Kidney glomerular epithelial cell (primary cell): ENCODE measurements around the gene FGF16.
"Not testable (repeated sequence)": the region's sequence is repeated elsewhere in the genome, so short reads cannot be mapped to it uniquely, and the experiment has no call there.

ENCODE experiments used
- DNase-seq: peaks from one replicate; lab custom pipeline; 2025; lab: John Stamatoyannopoulos, UW

The FGF16 gene

DNA sequence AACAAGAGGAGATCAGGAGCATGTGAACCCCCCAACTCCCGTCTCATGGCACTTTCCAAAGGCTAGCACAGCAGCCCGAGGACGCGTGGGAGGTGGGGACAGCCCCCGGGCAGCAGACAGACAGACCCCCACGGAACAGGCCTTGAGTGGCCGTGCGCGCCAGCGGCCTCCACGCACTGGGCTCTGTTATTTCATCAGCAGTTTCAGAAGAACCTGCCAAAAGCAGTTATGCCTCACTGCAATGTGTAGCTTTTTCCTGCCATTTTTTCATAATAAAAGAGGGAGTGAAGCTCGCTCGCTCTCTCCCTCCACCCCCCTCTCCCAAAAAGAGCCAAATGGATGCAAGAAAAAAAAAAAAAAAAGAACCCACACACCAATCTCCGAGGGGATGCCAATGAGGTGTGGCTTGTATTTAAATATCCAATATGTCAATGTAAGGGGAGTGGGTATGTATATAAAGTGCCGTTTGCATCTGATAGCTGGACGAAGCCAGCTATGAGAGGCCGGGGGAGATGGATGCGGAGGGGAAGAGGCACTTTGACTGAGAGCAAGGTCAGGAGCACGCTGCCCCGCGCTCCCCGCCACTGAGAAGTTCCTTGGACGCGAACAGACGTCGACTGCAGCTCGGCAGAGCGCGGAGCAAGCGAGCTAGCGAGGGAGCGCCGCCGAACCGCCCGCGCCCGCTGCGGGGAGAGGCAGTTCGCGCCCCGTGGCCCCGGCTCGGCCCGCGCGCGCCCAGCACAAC, at the start of gene FGF16:
FGF16 (plus strand) TSS at position 482 of the 745 bp plus-strand sequence. CDS start 286 bp downstream, outside the sequence.
- DNase-seq = no peak

DNA sequence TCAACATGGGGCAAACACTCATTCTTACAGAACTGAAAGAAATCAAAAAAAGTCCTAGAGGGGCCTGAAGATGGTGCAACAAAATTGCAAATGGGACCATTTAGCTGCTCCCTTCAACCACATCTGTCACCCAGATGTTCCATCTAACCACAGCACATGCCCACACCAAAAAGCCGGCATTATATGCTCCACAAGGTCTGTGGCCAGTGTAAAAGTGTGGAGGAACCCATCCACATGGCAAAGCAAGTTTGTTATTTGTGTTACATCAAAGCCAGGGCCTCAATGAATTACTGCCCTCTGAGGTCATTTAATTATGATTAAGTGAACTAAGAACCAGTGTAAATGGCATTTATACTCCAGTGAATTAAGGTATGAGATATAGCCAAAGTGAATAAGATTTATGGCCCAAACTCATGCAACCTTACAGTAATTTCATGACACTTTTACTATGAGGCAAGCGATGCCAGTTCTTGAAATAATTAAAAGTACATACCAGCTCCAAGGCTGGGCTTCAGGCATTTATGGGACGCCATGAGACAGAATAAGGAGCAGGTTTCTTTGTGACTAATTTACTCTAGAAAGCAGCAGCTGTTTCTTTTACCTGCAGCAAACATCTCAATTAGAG, 48.7 kb upstream of the FGF16 start:
- no peak for DNase-seq

DNA sequence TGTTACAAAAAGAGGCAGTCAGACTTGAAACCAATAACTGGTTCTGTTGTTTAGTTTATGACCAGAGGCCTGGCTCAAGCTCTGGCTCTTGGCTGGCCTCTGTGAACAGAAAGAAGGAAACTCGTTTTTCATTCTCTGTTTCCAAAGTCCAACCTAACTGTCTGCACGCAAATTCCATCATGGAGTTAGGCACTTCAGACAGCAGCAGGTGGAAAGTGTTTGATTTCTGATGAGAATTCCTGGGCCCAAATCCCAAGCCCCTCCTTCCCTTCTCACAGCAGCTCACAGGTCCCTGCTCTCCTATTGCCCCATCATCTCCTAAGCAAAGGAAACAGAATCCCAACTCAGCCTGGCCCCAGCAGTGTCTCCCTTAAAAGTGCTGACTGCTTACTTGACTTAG, 42.8 kb upstream of the FGF16 start:
- no peak for DNase-seq

DNA sequence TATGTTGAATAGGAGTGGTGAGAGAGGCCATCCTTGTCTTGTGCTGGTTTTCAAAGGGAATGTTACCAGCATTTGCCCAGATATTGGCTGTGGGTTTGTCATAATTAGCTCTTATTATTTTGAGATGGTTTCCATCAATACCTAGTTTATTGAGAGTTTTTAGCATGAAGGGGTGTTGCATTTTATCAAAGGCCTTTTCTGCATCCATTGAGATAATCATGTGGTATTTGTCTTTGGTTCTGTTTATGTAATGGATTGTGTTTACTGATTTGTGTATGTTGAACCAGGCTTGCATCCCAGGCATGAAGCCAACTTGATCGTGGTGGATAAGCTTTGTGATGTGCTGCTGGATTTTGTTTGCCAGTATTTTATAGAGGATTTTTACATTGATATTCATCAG, 39.4 kb upstream of the FGF16 start:
- DNase-seq = not testable (repeated sequence)

DNA sequence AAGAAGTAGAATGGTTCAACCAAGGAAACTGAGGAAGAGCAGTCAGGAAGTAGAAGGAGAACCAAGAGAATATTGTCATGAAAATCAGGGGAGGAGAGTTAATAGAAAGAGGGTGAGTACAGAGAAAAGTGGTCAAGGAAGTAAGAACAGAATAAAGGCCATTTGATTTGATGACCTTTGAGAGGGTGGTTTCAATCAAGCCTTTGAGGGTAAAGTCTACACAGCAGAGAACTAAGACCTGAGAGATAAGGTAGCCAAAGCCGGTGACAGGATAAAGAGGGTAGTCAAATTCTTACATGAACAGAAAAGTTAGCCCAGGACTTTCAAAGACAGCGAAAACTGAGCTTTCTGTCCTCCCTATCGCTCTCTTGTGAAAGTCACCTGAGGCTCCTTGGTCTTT, 34.6 kb upstream of the FGF16 start:
- DNase-seq = no peak

DNA sequence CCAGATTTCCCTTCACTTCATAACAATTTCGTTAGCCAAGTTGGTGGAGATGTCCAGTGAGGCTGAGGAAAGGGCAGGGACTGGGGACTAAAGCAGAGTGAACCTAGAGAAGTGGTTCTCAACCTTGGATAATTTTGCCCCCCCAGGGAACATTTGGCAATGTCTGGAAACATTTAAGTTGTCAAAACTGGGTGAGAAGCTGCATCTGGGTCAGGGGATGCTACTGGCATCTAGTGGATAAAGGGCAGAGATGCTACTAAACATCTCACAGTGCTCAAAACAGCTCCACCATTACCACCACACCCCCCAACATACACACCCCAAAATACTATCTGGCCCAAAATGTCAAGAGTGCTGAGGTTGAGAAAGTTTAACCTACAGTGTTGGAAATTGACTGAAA, 32.0 kb upstream of the FGF16 start:
- no peak for DNase-seq

DNA sequence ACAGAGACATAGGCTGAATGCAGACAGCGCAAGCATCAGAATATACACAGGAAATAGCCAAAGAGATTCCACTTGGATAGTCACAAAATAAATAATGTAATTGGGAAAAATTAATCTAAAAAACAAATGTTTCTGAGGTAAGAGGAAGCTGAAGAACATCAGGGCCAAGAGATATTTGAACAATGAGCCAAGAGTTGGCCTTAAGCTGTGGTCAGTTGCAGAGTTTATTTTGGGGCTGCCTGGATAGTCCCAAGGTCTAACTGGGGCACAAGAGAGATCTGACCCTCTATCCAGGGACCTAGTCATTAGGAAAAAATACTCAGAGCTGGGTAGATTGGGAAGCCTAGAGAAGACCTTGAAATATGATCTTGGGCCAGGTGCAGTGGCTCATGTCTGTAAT, 31.3 kb upstream of the FGF16 start:
- DNase-seq = no peak

DNA sequence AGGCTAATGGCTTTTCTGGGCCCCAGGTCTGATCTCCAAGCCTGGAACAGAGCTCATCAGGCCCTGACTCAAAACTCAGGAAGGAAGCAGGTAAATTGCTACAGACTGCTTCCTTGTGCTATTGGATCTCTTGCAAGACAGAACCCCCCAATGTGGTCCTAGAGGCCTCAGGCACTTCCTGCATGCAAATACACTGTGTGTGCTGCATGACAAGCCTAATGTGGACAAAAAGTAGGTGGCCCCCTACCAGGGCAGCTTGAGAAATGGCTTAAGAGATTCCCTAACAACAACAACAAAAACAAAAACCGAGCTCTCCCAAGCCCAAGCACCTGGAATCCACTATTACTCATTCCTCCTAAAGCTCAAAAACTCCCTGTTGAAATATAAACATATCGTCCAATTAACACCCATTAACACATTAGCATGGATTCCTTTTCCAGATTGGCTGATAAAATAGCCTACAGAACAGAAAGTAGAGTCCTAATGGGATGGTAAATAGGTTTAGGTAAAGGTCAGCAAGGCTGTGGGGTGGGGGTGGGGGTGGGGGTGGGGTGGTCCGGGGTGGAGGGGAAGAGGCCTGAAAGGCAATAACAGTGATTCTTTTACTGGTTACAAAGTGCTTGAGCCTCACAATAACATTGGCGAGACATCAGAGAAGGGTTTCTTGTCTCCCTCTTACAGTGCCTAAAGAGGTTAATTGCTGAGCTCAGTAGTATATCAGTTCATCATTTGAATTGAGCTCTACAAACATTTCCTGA, 24.1 kb upstream of the FGF16 start:
- DNase-seq = no peak

DNA sequence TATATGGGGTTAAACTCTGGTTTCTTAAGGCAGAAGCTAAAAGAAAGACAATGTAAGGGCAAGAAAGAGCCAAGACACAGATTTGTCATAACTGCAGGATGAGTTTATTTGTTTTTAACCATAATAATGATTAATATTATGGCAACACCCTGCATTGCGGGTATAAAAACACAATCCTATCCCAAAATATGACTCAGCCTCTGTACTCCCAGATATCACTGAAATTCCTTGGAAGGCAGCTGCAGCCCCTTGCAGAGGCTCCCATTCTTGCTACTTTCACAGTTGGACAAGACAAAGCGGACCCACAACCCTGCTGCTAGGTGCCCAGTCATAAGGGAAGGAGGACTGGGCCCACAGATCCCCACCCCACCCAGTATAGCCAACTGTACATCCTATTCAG, 20.4 kb upstream of the FGF16 start:
- peak; percentile 0 for DNase-seq

DNA sequence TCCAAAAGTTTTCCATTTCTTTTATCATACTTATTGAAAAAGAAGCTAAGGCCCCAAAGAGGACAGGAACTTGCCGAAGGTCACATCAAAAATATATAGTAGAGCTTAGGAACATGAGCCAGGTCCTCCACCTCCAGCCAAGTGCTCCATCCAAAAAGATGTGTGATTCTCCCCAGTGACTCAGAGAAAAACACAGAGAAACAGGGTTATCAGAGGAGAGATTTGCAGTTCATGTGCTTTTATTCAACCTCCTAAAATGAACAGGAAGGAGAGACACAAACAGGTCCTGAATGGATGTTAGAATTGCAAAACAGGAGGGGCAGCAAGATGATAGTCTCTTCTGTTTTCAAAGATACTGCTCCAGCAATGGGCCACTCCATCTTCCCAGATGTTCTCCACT, 19.6 kb upstream of the FGF16 start:
- DNase-seq = no peak

DNA sequence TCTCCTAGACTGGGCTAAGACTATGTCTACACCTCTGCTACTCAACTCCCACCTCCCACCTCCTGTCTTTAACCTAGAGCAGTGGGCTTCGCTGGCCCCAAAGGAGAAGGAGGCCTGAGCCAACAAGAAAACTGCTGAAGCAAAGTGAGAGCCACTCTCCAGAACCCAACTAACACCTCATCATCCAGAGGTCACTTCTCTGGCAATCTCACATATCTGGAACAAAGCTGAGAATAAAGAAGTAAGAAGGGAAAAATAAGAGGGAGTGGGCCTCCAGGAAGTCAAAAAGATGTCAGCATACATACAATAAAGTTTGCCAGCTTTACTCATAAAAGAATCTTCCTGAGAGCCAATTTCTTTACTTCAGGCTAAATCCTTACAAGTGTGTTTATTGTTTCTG, 18.6 kb upstream of the FGF16 start:
- DNase-seq = no peak

DNA sequence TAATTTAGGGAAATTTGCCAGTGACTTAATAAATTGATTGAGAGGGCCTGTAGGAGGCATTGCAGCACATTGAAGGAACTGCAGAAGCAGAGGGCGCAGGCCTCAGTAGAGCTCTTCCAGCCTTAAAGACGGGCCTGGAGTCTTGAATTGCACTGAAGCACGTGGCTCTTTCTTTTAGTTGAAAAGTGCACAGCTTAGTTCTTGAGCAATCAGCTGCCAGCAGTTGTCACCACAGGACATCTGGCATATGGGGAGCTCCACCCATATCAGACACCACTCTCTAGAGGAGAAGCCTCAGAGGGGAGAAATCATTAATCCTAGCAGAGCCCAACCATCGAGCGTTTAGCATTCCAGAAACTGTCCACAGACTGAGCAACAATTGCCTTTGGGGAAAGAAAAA, 16.0 kb upstream of the FGF16 start:
- no peak for DNase-seq

DNA sequence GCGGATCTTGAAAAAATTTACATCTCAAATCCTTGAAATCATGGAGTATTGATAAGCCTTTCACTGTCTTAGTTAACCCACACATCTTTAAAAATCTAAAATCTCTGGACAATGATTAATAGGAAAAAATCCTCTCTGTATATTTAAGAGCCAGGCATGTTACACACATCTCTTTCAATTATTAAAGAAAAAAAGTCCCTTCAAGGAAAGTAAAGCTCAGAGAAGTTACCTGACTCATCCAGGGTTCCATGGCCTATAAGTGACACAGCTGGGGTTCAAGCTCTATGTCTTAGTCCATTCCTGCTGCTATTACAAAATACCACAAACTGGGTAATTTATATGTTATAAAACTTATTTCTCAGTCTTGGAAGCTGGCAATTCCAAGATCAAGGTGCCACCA, 14.2 kb upstream of the FGF16 start:
- DNase-seq = peak; percentile 1

DNA sequence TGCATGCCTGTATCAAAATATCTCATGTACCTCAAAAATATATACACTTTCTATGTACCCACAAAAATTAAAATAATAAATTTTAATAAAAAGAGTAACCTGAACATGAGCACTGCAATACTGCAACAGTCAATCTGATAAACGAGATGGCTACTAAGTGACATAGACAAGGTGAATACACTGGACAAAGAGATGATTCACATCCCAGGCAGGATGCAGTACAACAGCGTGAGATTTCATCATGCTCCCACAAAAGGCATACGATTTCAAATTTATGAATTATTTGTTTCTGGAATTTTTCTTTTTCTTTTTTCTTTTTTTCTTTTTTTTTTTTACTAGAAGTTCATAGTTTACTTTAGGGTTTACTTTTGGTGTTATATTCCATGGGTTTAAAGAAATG, 12.2 kb upstream of the FGF16 start:
- no peak for DNase-seq

DNA sequence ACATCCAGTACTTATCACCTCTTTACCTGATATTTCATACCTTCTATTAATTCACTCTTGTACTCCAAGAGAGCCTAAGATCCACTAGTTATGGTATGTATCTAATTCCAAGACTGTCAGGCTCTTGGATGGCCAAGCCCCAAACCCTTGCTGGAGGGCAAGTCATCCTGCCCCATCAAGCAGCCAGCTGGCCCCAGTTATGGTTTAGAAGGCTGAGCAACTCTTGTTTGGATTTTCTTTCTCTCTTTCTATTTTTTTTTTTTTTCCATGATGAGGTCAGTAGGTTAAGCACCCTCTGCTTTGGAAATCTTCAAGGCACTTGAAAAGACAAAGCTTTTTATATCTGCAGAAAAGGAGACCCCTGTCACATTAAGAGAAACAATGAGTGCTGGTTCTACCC, 10.9 kb upstream of the FGF16 start:
- DNase-seq = no peak

DNA sequence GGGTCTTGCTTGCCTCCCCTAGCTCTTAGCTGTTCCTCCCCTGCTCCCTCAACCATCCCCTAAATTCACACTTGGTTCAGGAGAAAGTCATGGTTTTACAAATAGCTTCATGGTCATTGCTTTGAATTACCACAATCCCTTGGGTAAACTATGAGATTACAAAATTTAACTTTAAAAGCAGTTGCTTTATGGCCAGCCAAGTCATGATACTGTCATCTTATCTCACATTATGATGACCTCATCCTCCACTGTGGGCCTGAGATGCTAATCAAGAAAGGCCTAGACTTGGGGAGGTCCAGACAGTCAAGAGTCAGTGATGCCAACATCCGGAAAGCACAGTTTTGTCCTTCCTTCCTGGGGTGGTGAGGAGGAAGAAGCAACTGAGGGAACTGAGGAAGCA, 10.5 kb upstream of the FGF16 start:
- DNase-seq = peak; percentile 0

DNA sequence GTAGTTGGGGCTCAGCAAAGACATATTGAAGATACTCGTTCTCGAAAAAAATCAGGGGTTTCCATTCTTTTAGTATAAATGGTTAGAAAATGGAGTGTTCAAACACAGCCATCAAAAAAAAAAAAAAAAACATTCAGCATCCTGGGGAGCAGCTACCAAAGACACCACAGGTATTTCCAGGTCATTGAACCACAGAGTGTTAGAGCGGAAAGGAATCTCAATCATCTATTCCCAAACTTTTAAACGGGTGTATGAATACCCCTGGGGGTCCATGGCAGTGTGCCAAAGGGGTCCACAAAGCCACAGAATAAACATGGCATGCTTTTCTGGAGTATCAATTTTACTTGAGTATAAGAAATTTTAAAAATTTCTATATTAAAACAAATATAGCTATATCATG, 6.9 kb upstream of the FGF16 start:
- no peak for DNase-seq

DNA sequence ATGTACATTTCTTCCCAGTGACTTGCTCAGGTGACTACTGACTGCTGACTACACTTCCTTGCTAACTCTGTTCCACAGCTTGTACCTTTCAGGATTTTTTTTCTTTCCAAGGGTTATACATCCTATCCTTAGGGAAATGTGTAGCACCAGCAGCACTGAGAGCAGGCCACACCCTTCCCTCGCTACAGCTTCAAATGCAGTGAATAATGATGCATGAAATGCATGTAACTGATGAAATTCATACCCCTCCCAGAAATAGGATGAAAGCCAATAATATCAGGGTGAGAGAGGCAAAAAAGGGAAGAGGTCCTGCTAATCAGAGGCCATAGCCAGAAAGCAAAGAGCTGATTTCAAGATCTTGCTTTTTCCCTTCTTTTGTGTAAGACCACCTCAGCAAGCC, 6.2 kb upstream of the FGF16 start:
- no peak for DNase-seq

DNA sequence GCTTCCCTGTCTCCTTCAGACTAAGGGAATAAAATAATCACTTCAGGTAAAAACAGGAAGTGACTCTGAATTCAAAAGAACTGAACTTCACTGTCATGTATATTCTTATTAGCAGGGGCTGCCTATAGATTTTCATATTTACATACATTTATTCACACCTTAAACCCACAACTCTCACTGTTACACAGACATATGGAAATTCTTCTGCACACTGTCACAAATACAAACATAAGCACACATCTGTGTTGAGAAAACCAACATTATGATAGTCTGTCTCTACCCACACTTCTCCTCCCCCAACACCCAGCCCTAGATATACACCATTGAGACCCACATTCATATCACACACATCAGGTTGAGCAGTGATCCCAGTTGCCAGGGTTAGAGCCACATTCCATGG, 5.7 kb upstream of the FGF16 start:
- DNase-seq = no peak

DNA sequence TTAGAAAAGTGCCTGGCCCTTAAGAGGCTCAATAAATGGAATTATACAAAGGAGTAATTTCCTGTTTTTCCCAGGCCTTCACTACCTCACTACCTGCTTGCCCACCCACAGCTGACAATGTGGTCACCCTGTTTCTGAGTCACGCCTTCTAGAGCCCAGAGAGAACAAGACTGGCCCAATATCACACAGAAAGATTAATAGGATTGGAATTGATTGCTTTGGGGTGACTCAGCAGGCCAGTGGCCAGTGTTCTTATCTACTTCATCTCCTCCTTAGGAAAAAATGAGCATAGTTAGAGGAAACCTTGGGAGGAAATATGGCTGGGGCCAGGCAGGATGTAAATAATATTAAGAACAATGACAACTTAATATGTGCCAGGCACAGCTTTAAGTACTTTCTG, 4.5 kb upstream of the FGF16 start:
- no peak for DNase-seq

DNA sequence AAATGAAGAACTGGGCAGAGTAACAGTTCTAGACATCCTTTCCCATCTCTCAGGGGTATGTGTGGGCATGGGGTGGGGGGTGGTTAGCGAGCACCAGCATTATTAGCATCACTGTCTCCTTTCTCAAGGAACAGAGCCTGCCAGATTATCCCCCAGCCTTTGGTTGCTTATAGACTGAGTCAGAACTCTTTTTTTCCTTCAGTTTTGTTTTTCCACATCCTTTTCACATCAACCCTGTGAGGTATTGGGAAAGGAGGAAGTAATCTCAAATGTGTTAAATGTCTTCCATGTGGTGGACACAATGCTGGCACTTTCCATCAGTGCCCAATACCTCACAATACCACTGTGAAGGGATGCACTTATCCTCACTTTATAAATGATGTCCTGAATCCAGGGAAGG, 3.1 kb upstream of the FGF16 start:
- no peak for DNase-seq

DNA sequence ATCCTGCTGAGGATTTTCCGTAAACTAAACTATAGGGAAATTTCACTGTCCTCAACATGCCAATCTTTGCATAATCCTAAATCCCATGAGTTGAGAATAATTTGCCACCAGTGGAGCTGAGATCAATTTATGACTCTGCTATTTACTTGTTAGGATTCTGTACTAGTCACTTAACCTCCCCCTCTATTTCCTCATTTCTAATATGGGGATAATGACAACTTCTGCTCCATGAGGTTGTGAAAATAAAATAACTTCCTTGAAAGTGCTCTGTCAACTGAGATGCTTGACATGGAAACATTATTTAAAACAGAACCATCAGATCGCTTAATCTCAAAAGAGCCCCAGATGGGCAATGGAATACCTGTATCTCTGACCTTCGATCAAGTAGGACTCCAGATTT, 2.6 kb upstream of the FGF16 start:
- DNase-seq = no peak

DNA sequence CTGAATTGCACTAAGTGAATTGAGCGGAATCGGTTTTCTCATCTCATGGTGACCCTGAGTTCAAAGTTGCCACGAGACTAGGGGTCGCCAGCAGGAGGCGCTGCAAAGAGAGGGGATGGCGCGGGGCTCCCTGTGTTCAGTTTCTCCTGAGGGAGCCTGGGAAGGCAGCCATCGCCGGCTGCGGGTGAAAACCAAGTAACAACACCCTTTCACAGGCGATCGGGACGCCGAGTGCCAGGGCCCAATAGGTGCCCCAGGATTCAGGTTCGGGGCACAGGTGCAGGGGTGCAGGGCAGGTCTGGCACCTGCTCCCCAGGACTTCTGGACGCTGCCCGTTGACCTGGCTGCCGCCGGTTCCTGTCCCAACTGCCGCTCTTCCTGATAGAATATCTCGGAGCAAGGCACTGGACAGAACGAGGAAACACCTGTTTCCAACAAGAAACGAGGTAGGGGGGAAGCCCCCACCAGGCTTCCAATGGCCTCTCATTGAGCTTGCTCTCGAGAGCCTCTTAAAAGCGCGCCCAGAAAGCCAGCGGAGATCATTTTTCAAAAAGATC, 1.1 kb upstream of the FGF16 start:
- no peak for DNase-seq
